Neural cell (in vitro differentiated cells): Measurements from ENCODE around the gene LPIN1.

ENCODE experiments used
- CTCF ChIP-seq: fragments of 450-650 bp; IDR thresholded peaks from 2 replicates; pipeline ENCODE4 v1.5.1; 2014; ENCODE audit warnings: antibody characterized with exemption, mild to moderate bottlenecking, moderate library complexity; ENCODE audit not compliant: poor library complexity, severe bottlenecking
- EP300 ChIP-seq: fragments of 450-650 bp; conservative IDR thresholded peaks from 2 replicates; pipeline ENCODE4 v1.6.1; 2014; ENCODE audit warnings: antibody characterized with exemption, mild to moderate bottlenecking, moderate library complexity; ENCODE audit not compliant: poor library complexity, severe bottlenecking
- MXI1 ChIP-seq: fragments of 450-650 bp; conservative IDR thresholded peaks from 2 replicates; pipeline ENCODE4 v1.6.1; 2014; ENCODE audit warnings: antibody characterized with exemption, mild to moderate bottlenecking; ENCODE audit not compliant: poor library complexity, severe bottlenecking
- POLR2AphosphoS5 ChIP-seq: IDR thresholded peaks from 2 replicates; pipeline ENCODE4 v1.6.1; 2012
- RAD21 ChIP-seq: fragments of 450-650 bp; conservative IDR thresholded peaks from 2 replicates; pipeline ENCODE4 v1.6.1; 2014; ENCODE audit warnings: antibody characterized with exemption, mild to moderate bottlenecking, moderate library complexity
- REST ChIP-seq: IDR thresholded peaks from 2 replicates; pipeline ENCODE4 v1.6.1; 2012; ENCODE audit warnings: borderline replicate concordance
- SMC3 ChIP-seq: fragments of 450-650 bp; conservative IDR thresholded peaks from 2 replicates; pipeline ENCODE4 v1.6.1; 2014; ENCODE audit warnings: antibody characterized with exemption, mild to moderate bottlenecking, moderate library complexity; ENCODE audit not compliant: poor library complexity
- TAF1 ChIP-seq: IDR thresholded peaks from 2 replicates; pipeline ENCODE4 v1.6.1; 2012; ENCODE audit warnings: low read depth

GRCh38 chr2:11850082-11850481 is 103.7 kb downstream of the LPIN1 start:
- TF ChIP-seq CTCF, result no peak
- TF ChIP-seq RAD21, result no peak
- no peak for TF ChIP-seq POLR2AphosphoS5
- TF ChIP-seq TAF1, result no peak
- TF ChIP-seq EP300, result no peak
- TF ChIP-seq MXI1, result no peak
- TF ChIP-seq REST, result no peak
- no peak for TF ChIP-seq SMC3
